HepG2 (cell line): Measurements from ENCODE around the gene ACYP2. TPM values are rescaled to one million over a fixed set of nuclear protein-coding genes. Genes with fewer than 3 reads are reported as not detected.
A peak's percentile ranks its signal among the peaks of the same experiment; 100 is the strongest.

Source experiments
- ATAC-seq: fragments of 200-7000 bp; cut with Tn5 transposase; 3 replicates; pipeline ENCODE4 v1.9.1; 2020; ENCODE audit warnings: mild to moderate bottlenecking, moderate library complexity
- BruUV-seq: library from RNA; stranded (reverse); fragments of 400-500 nt; replicated peaks from 2 replicates; lab custom pipeline; 2021; lab: Mats Ljungman, UMichigan
- CTCF ChIA-PET: fragments of 300-600 bp; formaldehyde crosslinking; extraction: SDS; loops from one replicate; lab custom pipeline; 2021; ENCODE audit warnings: low total read pairs, inconsistent platforms, low intra/inter-chr PET ratio; lab: Yijun Ruan, JAX
- POLR2A ChIA-PET: fragments of 350-600 bp; sonication (Branson Sonifier 250); formaldehyde crosslinking; loops from one replicate; lab custom pipeline; 2020; ENCODE audit warnings: antibody characterized with exemption, inconsistent platforms; lab: Yijun Ruan, JAX
- DNase-seq: peaks from one replicate; pipeline ENCODE4 v3.0.0-alpha.2; 2015; ENCODE audit warnings: low spot score
- FAIRE-seq: peaks from 3 replicates; lab custom pipeline; 2011; peaks lifted over from hg19 to GRCh38; lab: Jason Lieb, UNC
- H2AFZ ChIP-seq: one replicate; pipeline ENCODE4 v1.6.1; 2011; ENCODE audit warnings: low read length, inconsistent platforms
- H3K27ac ChIP-seq: fragments of 300-600 bp; 3 replicates; pipeline ENCODE4 v1.8.0; 2011; ENCODE audit warnings: mixed run types, mild to moderate bottlenecking, mixed read lengths, low read length, inconsistent platforms; ENCODE audit not compliant: insufficient read depth; ENCODE audit errors: extremely low read length
- H3K27me3 ChIP-seq, 2 experiments: fragments of 200-600 bp in 1 of 2; 2 replicates in 1 of 2; 3 replicates in 1 of 2; pipeline versions ENCODE4 v1.6.0 to v1.8.0; 2011; ENCODE audit warnings: low read length in 2 of 2, mild to moderate bottlenecking in 2 of 2, moderate library complexity in 2 of 2, inconsistent platforms in 1 of 2; ENCODE audit not compliant: insufficient read depth in 2 of 2, control insufficient read depth in 1 of 2
- H3K36me3 ChIP-seq, 2 experiments: fragments of 200-600 bp in 1 of 2; replicated peaks in 1 of 2; 2 replicates in 1 of 2; 3 replicates in 1 of 2; pipeline versions ENCODE4 v1.5.1 to v1.8.0; 2011; ENCODE audit warnings: low read length in 2 of 2, inconsistent platforms in 1 of 2; ENCODE audit not compliant: insufficient read depth in 2 of 2, control insufficient read depth in 1 of 2
- H3K4me1 ChIP-seq: 2 replicates; pipeline ENCODE4 v1.5.1; 2012; ENCODE audit warnings: low read length, inconsistent platforms; ENCODE audit not compliant: insufficient read depth
- H3K4me2 ChIP-seq: 2 replicates; pipeline ENCODE4 v1.6.0; 2011; ENCODE audit warnings: low read depth, low read length, inconsistent platforms
- H3K4me3 ChIP-seq, 3 experiments: fragments of 200-600 bp in 1 of 3; sonication (generic), shearing (Covaris generic) in 1 of 3; replicated peaks in 1 of 3; 2 replicates each; pipeline ENCODE4 v1.5.1; 2011 to 2016; ENCODE audit warnings: low read length in 3 of 3, inconsistent platforms in 2 of 3, low read depth in 2 of 3, mild to moderate bottlenecking in 2 of 3, control low read depth in 1 of 3, mixed read lengths in 1 of 3; ENCODE audit not compliant: insufficient read depth in 1 of 3
- H3K79me2 ChIP-seq: one replicate; pipeline ENCODE4 v1.6.1; 2011; ENCODE audit warnings: low read length, inconsistent platforms; ENCODE audit not compliant: insufficient read depth
- H3K9ac ChIP-seq: 2 replicates; pipeline ENCODE4 v1.6.0; 2011; ENCODE audit warnings: mild to moderate bottlenecking, low read depth, low read length, inconsistent platforms; ENCODE audit not compliant: insufficient read depth
- H3K9me3 ChIP-seq: 2 replicates; pipeline ENCODE4 v1.5.1; 2012; ENCODE audit warnings: mild to moderate bottlenecking, low read length
- H4K20me1 ChIP-seq: 2 replicates; pipeline ENCODE4 v1.6.0; 2011; ENCODE audit warnings: inconsistent platforms, mild to moderate bottlenecking, low read length, moderate library complexity; ENCODE audit not compliant: insufficient read depth
- ATF1 ChIP-seq: IDR thresholded peaks from 2 replicates; pipeline ENCODE4 v1.6.1; 2016; ENCODE audit warnings: mild to moderate bottlenecking, control low read depth
- CREM ChIP-seq, 2 experiments: sonication (generic) in 1 of 2; formaldehyde crosslinking in 1 of 2; IDR thresholded peaks; 2 replicates each; pipeline versions ENCODE4 v1.4.0 to v1.6.1; 2016 to 2020; ENCODE audit warnings: antibody characterized with exemption in 1 of 2, mild to moderate bottlenecking in 1 of 2, missing genetic modification reagents in 1 of 2
- FOXA3 ChIP-seq: IDR thresholded peaks from 2 replicates; pipeline ENCODE4 v1.6.1; 2016; ENCODE audit warnings: missing genetic modification reagents, missing compliant biosample characterization
- FOXP1 ChIP-seq, 2 experiments: fragments of 450-650 bp in 1 of 2; IDR thresholded peaks; 2 replicates each; pipeline ENCODE4 v1.6.1; 2017 to 2018; ENCODE audit warnings: antibody characterized with exemption in 1 of 2
- GMEB2 ChIP-seq: IDR thresholded peaks from 2 replicates; pipeline ENCODE4 v1.6.1; 2016; ENCODE audit warnings: missing biosample characterization, missing genetic modification reagents, low read depth
- HOMEZ ChIP-seq: IDR thresholded peaks from 2 replicates; pipeline ENCODE4 v1.6.1; 2016; ENCODE audit warnings: low read depth
- POLR2AphosphoS2 ChIP-seq: IDR thresholded peaks from 2 replicates; pipeline ENCODE4 v1.6.1; 2011; ENCODE audit warnings: low read depth, low read length, improper control_type of control experiment
- REL ChIP-seq: sonication (generic); formaldehyde crosslinking; conservative IDR thresholded peaks from 2 replicates; pipeline ENCODE4 v1.8.0; 2022; ENCODE audit warnings: mild to moderate bottlenecking, missing genetic modification reagents, moderate library complexity
- RFX3 ChIP-seq: IDR thresholded peaks from 2 replicates; pipeline ENCODE4 v1.6.1; 2016; ENCODE audit warnings: missing biosample characterization, missing genetic modification reagents
- SIX4 ChIP-seq: sonication (generic); formaldehyde crosslinking; IDR thresholded peaks from 2 replicates; pipeline ENCODE4 v1.4.0; 2020; ENCODE audit warnings: missing genetic modification reagents
- TEAD2 ChIP-seq: sonication (generic); formaldehyde crosslinking; IDR thresholded peaks from 2 replicates; pipeline ENCODE4 v1.9.0; 2021; ENCODE audit warnings: missing genetic modification reagents
- ZNF225 ChIP-seq: sonication (generic); formaldehyde crosslinking; IDR thresholded peaks from 2 replicates; pipeline ENCODE4 v1.4.0; 2020; ENCODE audit warnings: mild to moderate bottlenecking, missing genetic modification reagents
- ZNF230 ChIP-seq: sonication (generic); formaldehyde crosslinking; IDR thresholded peaks from 2 replicates; pipeline ENCODE4 v1.4.0; 2020; ENCODE audit warnings: mild to moderate bottlenecking, missing genetic modification reagents
- ZNF431 ChIP-seq: sonication (generic); formaldehyde crosslinking; IDR thresholded peaks from 2 replicates; pipeline ENCODE4 v1.9.0; 2022; ENCODE audit warnings: missing genetic modification reagents, low read depth, mild to moderate bottlenecking, borderline replicate concordance
- ZNF512 ChIP-seq: sonication (generic); formaldehyde crosslinking; IDR thresholded peaks from 2 replicates; pipeline ENCODE4 v1.4.0; 2020; ENCODE audit warnings: mild to moderate bottlenecking, missing genetic modification reagents
- ZNF775 ChIP-seq: sonication (generic); formaldehyde crosslinking; IDR thresholded peaks from 2 replicates; pipeline ENCODE4 v1.4.0; 2020; ENCODE audit warnings: missing genetic modification reagents, mild to moderate bottlenecking, moderate library complexity, borderline replicate concordance
- WGBS: methylation state at CpG from one replicate; pipeline ENCODE4 v1.1.6; 2017; ENCODE audit warnings: low lambda C conversion rate; 5-methylcytosine and 5-hydroxymethylcytosine counted together
- in situ Hi-C: cut with HindIII; loops from 2 replicates; pipeline ENCODE4 v1.10.0; 2017; ENCODE audit warnings: low pct_unique_long_range_greater_than_20kb; ENCODE audit not compliant: extremely low pct_ligation_motif_present
- intact Hi-C: fragments of 100-400 bp; cut with micrococcal nuclease; formaldehyde crosslinking; loops from one replicate; pipeline ENCODE4 v1.10.0; 2022; ENCODE audit not compliant: unreplicated experiment
- polyA plus RNA-seq, 8 experiments: library from polyadenylated mRNA; depleted of rRNA in 3 of 8; stranded (reverse) in 7 of 8; unstranded in 1 of 8; fragments of >200 nt; fragmentation: Illumina TruSeq in 4 of 8; extraction: Trizol in 4 of 8; gene quantifications; 2 replicates each; pipeline versions ENCODE4 v1.2.1 to v1.2.3, GENCODE V29; 2011 to 2016; ENCODE audit warnings: low read depth in 4 of 8, missing spikeins in 1 of 8, mixed read lengths in 1 of 8; ENCODE audit not compliant: insufficient read depth in 1 of 8
- total RNA-seq, 5 experiments: library from RNA; depleted of rRNA; stranded (reverse); fragments of >200 nt; fragmentation: Illumina TruSeq; extraction: Trizol; gene quantifications; 2 replicates each; pipeline ENCODE4 v1.2.3, GENCODE V29; 2016; ENCODE audit warnings: low read depth in 1 of 5

The ACYP2 gene
- total and polyA plus RNA-seq, 2 of the 13 experiments (the other 11 are each of a cell fraction or from before 2014, with no cell fraction given): 12.3 to 12.7 TPM

- no peak overlapping the region for H2AFZ ChIP-seq
- WGBS: 95% methylated on average over 4 of the region's 4 CpGs
Observed at GRCh38 chr2:54133056-54133455, 17.6 kb downstream of the ACYP2 start.

GRCh38 chr2:54139210-54139609, 23.8 kb downstream of the ACYP2 start:
- Histone ChIP-seq H2AFZ (no peak overlapping the region), H3K27ac (peak overlapping the region; percentile 24), H3K4me3 (no peak overlapping the region), H3K9ac (no peak overlapping the region), H3K4me1 (peaks cover 32% of the 10 kb centered on the region), H3K4me2 (no peak overlapping the region), H3K27me3 (no peaks in the 10 kb centered on the region), H3K79me2 (no peaks in the 10 kb centered on the region), H4K20me1 (no peaks in the 10 kb centered on the region), H3K36me3 (no peaks in the 10 kb centered on the region; a peak in 2 of 5 replicates), H3K9me3 (no peaks in the 10 kb centered on the region)
- no TSS peak for BruUV-seq
- ATAC-seq (no peak), DNase-seq (peak; percentile 24), FAIRE-seq (no peak)
- CTCF ChIA-PET: no interaction called here
- WGBS: 81% methylated on average over 4 of the region's 4 CpGs
- POLR2A ChIA-PET: no interaction called here
- in situ Hi-C loops (no loop called here), intact Hi-C loops (no loop called here)
- TF ChIP-seq ZNF512 (CRISPR knock-in tag): no peak
- TF ChIP-seq FOXA3 (CRISPR knock-in tag): peak; percentile 45; the same call in 1 of the 2 replicates
- TF ChIP-seq ZNF225 (CRISPR knock-in tag): no peak
- peak; percentile 22; the same call in 1 of the 2 replicates for TF ChIP-seq CREM (IDR thresholded peaks at IDR 0.05)
- TF ChIP-seq CREM (CRISPR knock-in tag; IDR thresholded peaks at IDR 0.05): no peak
- TF ChIP-seq REL (CRISPR knock-in tag): no peak
- TF ChIP-seq TEAD2 (CRISPR knock-in tag): no peak
- 0 out of 2 replicates have a peak, but pooled peaks have one; percentile 39 for TF ChIP-seq HOMEZ (CRISPR knock-in tag)
- TF ChIP-seq ATF1 (CRISPR knock-in tag): 0 out of 2 replicates have a peak, but pooled peaks have one; percentile 17

More at GRCh38 chr2:54133056-54133455, 17.6 kb downstream of the ACYP2 start:
- no TSS peak for BruUV-seq
- H4K20me1 ChIP-seq: no peaks in the 10 kb centered on the region
- no peak overlapping the region for H3K4me3 ChIP-seq
- in situ Hi-C loops: no loop called here
- H3K9me3 ChIP-seq: no peaks in the 10 kb centered on the region
- CTCF ChIA-PET: no interaction called here
- H3K27me3 ChIP-seq: no peaks in the 10 kb centered on the region; a peak in 1 of 5 replicates
- ATAC-seq (no peak), DNase-seq (no peak)
- H3K27ac ChIP-seq: no peak overlapping the region
- H3K4me2 ChIP-seq: no peak overlapping the region
- H3K4me1 ChIP-seq: no peaks in the 10 kb centered on the region
- POLR2A ChIA-PET: no interaction called here
- intact Hi-C loops: no loop called here
- H3K79me2 ChIP-seq: no peaks in the 10 kb centered on the region
- TF ChIP-seq RFX3 (CRISPR knock-in tag) (no peak), GMEB2 (CRISPR knock-in tag) (no peak), POLR2AphosphoS2 (no peak), FOXP1 (IDR thresholded peaks at IDR 0.05) (no peak), FOXP1 (CRISPR knock-in tag; IDR thresholded peaks at IDR 0.05) (no peak), ZNF230 (no peak), ZNF775 (CRISPR knock-in tag) (no peak), ZNF431 (CRISPR knock-in tag) (no peak), SIX4 (CRISPR knock-in tag) (no peak)
- TF ChIP-seq, all 625 proteins: peak for 0
- Histone ChIP-seq H3K9ac (no peak overlapping the region), H3K36me3 (no peaks in the 10 kb centered on the region)
- FAIRE-seq: no peak
